Measurements from ENCODE around the gene KCTD5.
"Not testable (repeated sequence)": the region's sequence is repeated elsewhere in the genome, so short reads cannot be mapped to it uniquely, and the experiment has no call there.

KCTD5 gene

GRCh38 chr16:2659560-2659959, 22.8 kb upstream of the KCTD5 start:
- not testable (repeated sequence) for H3K4me3 ChIP-seq (ENCODE audit: low read length); H3K27me3 ChIP-seq (ENCODE audit: control insufficient read depth, insufficient read depth, low read length); H3K9me3 ChIP-seq (ENCODE audit: control insufficient read depth, insufficient read depth, low read length); H3K4me1 ChIP-seq (ENCODE audit: control insufficient read depth, insufficient read depth, low read length); H3K27ac ChIP-seq (ENCODE audit: low read length); H3K36me3 ChIP-seq (ENCODE audit: control insufficient read depth, insufficient read depth, low read length); DNase-seq (ENCODE audit: low read depth, low spot score)
- WGBS (ENCODE audit: insufficient coverage, insufficient read length) = no CpG with 5 or more reads among the region's 8 CpGs

- H3K27ac ChIP-seq (ENCODE audit: low read length); H3K36me3 ChIP-seq (ENCODE audit: control insufficient read depth, insufficient read depth, low read length); H3K4me1 ChIP-seq (ENCODE audit: control insufficient read depth, insufficient read depth, low read length); H3K4me3 ChIP-seq (ENCODE audit: low read length); H3K9me3 ChIP-seq (ENCODE audit: control insufficient read depth, insufficient read depth, low read length); DNase-seq (ENCODE audit: low read depth, low spot score); H3K27me3 ChIP-seq (ENCODE audit: control insufficient read depth, insufficient read depth, low read length): not testable (repeated sequence)
- WGBS (ENCODE audit: insufficient coverage, insufficient read length) = no CpG with 5 or more reads among the region's 11 CpGs
Measured at GRCh38 chr16:2660014-2660662, 22.2 kb upstream of the KCTD5 start.

GRCh38 chr16:2660755-2661373, 21.5 kb upstream of the KCTD5 start:
- not testable (repeated sequence) for DNase-seq (ENCODE audit: low read depth, low spot score); H3K36me3 ChIP-seq (ENCODE audit: control insufficient read depth, insufficient read depth, low read length); H3K27ac ChIP-seq (ENCODE audit: low read length); H3K4me3 ChIP-seq (ENCODE audit: low read length); H3K9me3 ChIP-seq (ENCODE audit: control insufficient read depth, insufficient read depth, low read length); H3K4me1 ChIP-seq (ENCODE audit: control insufficient read depth, insufficient read depth, low read length); H3K27me3 ChIP-seq (ENCODE audit: control insufficient read depth, insufficient read depth, low read length)
- no CpG with 5 or more reads among the region's 21 CpGs for WGBS (ENCODE audit: insufficient coverage, insufficient read length)

GRCh38 chr16:2663553-2664546, 18.5 kb upstream of the KCTD5 start:
- DNase-seq (ENCODE audit: low read depth, low spot score) = no peak
- no CpG with 5 or more reads among the region's 23 CpGs for WGBS (ENCODE audit: insufficient coverage, insufficient read length)
- H3K27ac ChIP-seq (ENCODE audit: low read length) = no peak overlapping the region

GRCh38 chr16:2664574-2664982, 17.7 kb upstream of the KCTD5 start:
- Histone ChIP-seq H3K27me3 (ENCODE audit: control insufficient read depth, insufficient read depth, low read length) (no peaks in the 10 kb centered on the region), H3K36me3 (ENCODE audit: control insufficient read depth, insufficient read depth, low read length) (no peaks in the 10 kb centered on the region), H3K27ac (ENCODE audit: low read length) (no peak overlapping the region), H3K4me1 (ENCODE audit: control insufficient read depth, insufficient read depth, low read length) (no peaks in the 10 kb centered on the region), H3K9me3 (ENCODE audit: control insufficient read depth, insufficient read depth, low read length) (no peaks in the 10 kb centered on the region), H3K4me3 (ENCODE audit: low read length) (no peak overlapping the region)
- no CpG with 5 or more reads among the region's 9 CpGs for WGBS (ENCODE audit: insufficient coverage, insufficient read length)
- no peak for DNase-seq (ENCODE audit: low read depth, low spot score)

More at GRCh38 chr16:2663553-2664546, 18.5 kb upstream of the KCTD5 start:
- no peaks in the 10 kb centered on the region for H3K27me3 ChIP-seq (ENCODE audit: control insufficient read depth, insufficient read depth, low read length)
- H3K4me3 ChIP-seq (ENCODE audit: low read length) = no peak overlapping the region
- H3K36me3 ChIP-seq (ENCODE audit: control insufficient read depth, insufficient read depth, low read length) = no peaks in the 10 kb centered on the region
- H3K4me1 ChIP-seq (ENCODE audit: control insufficient read depth, insufficient read depth, low read length) = no peaks in the 10 kb centered on the region
- no peaks in the 10 kb centered on the region for H3K9me3 ChIP-seq (ENCODE audit: control insufficient read depth, insufficient read depth, low read length)

- not testable (repeated sequence) for H3K9me3 ChIP-seq (ENCODE audit: control insufficient read depth, insufficient read depth, low read length); DNase-seq (ENCODE audit: low read depth, low spot score); H3K27me3 ChIP-seq (ENCODE audit: control insufficient read depth, insufficient read depth, low read length); H3K4me1 ChIP-seq (ENCODE audit: control insufficient read depth, insufficient read depth, low read length); H3K36me3 ChIP-seq (ENCODE audit: control insufficient read depth, insufficient read depth, low read length); H3K4me3 ChIP-seq (ENCODE audit: low read length); H3K27ac ChIP-seq (ENCODE audit: low read length)
- no CpG with 5 or more reads among the region's 7 CpGs for WGBS (ENCODE audit: insufficient coverage, insufficient read length)
Measured at GRCh38 chr16:2666671-2667070, 15.7 kb upstream of the KCTD5 start.

GRCh38 chr16:2669587-2669986, 12.7 kb upstream of the KCTD5 start:
- not testable (repeated sequence) for H3K27ac ChIP-seq (ENCODE audit: low read length); H3K36me3 ChIP-seq (ENCODE audit: control insufficient read depth, insufficient read depth, low read length); H3K4me3 ChIP-seq (ENCODE audit: low read length); H3K9me3 ChIP-seq (ENCODE audit: control insufficient read depth, insufficient read depth, low read length); H3K4me1 ChIP-seq (ENCODE audit: control insufficient read depth, insufficient read depth, low read length); H3K27me3 ChIP-seq (ENCODE audit: control insufficient read depth, insufficient read depth, low read length); DNase-seq (ENCODE audit: low read depth, low spot score)
- no CpG with 5 or more reads among the region's 10 CpGs for WGBS (ENCODE audit: insufficient coverage, insufficient read length)

GRCh38 chr16:2670017-2670416, 12.3 kb upstream of the KCTD5 start:
- not testable (repeated sequence) for H3K27me3 ChIP-seq (ENCODE audit: control insufficient read depth, insufficient read depth, low read length); H3K4me1 ChIP-seq (ENCODE audit: control insufficient read depth, insufficient read depth, low read length); H3K27ac ChIP-seq (ENCODE audit: low read length); H3K9me3 ChIP-seq (ENCODE audit: control insufficient read depth, insufficient read depth, low read length); DNase-seq (ENCODE audit: low read depth, low spot score); H3K36me3 ChIP-seq (ENCODE audit: control insufficient read depth, insufficient read depth, low read length); H3K4me3 ChIP-seq (ENCODE audit: low read length)
- WGBS (ENCODE audit: insufficient coverage, insufficient read length) = no CpG with 5 or more reads among the region's 15 CpGs

GRCh38 chr16:2671193-2671592, 11.1 kb upstream of the KCTD5 start:
- not testable (repeated sequence) for H3K27me3 ChIP-seq (ENCODE audit: control insufficient read depth, insufficient read depth, low read length); H3K9me3 ChIP-seq (ENCODE audit: control insufficient read depth, insufficient read depth, low read length); DNase-seq (ENCODE audit: low read depth, low spot score); H3K36me3 ChIP-seq (ENCODE audit: control insufficient read depth, insufficient read depth, low read length); H3K4me3 ChIP-seq (ENCODE audit: low read length); H3K27ac ChIP-seq (ENCODE audit: low read length); H3K4me1 ChIP-seq (ENCODE audit: control insufficient read depth, insufficient read depth, low read length)
- WGBS (ENCODE audit: insufficient coverage, insufficient read length) = no CpG with 5 or more reads among the region's 10 CpGs

- Histone ChIP-seq H3K4me1 (ENCODE audit: control insufficient read depth, insufficient read depth, low read length) (no peaks in the 10 kb centered on the region), H3K27ac (ENCODE audit: low read length) (no peak overlapping the region), H3K4me3 (ENCODE audit: low read length) (no peak overlapping the region), H3K36me3 (ENCODE audit: control insufficient read depth, insufficient read depth, low read length) (no peaks in the 10 kb centered on the region), H3K9me3 (ENCODE audit: control insufficient read depth, insufficient read depth, low read length) (no peaks in the 10 kb centered on the region), H3K27me3 (ENCODE audit: control insufficient read depth, insufficient read depth, low read length) (no peaks in the 10 kb centered on the region)
- whole genome bisulfite sequencing (ENCODE audit: insufficient coverage, insufficient read length) = no CpG with 5 or more reads among the region's 13 CpGs
- DNase-seq (ENCODE audit: low read depth, low spot score) = no peak
Measured at GRCh38 chr16:2671741-2672140, 10.6 kb upstream of the KCTD5 start.
